Glomerular visceral epithelial cell (primary cell): ENCODE measurements around the gene GRB14.

Experiments used
- DNase-seq: peaks from one replicate; pipeline ENCODE4 v3.0.0-alpha.2; 2016; ENCODE audit errors: extremely low spot score

GRB14 gene

DNA sequence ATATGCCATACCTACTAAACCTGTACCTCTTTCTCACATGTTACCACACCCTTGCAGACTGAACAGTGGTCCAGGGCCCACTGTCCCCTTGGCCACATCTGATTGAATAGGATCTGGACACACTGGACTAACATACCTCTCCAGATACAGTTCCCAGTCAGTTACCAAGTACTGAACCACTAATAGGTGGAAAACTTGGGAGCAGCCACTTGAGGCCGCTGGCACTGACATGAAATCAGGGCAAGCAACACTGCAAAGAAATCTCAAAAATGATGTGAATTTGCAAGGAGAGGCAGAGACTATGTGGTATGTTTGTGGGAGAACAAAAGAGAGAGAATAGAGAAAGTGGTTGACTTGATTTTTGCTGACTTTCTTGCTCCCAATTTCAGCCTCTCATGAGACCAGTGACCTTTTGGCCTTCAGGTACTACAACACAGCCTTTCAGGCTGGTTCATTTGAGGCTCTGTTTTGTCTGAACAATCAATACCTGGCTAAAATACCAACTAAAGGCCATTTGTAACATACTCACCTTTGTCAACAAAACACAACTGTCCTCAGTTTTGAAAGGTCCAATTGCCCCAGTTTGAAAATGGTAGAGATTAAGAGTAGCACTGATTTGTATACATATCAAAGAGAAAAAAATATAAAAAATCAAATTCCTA is 7.8 kb downstream of the GRB14 start:
- no peak for DNase-seq

DNA sequence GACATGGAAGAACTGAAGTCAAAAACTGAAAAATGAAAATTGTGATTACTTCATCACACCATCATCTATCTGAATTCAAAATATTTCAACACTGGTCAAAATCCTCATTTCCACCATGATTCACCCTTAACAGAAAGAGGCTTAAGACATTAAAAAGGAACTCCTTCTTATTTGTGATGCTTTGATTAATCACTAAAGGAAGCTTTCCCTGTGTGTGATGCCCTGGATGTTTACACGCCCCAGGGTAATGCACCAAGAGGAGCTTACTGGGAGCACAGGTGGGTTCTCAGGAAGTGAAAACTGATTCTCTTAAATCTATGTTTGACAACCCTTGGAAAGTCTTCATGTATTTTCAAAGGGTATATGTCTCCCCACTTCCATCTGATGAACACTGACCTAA is 11.5 kb downstream of the GRB14 start:
- no peak for DNase-seq

DNA sequence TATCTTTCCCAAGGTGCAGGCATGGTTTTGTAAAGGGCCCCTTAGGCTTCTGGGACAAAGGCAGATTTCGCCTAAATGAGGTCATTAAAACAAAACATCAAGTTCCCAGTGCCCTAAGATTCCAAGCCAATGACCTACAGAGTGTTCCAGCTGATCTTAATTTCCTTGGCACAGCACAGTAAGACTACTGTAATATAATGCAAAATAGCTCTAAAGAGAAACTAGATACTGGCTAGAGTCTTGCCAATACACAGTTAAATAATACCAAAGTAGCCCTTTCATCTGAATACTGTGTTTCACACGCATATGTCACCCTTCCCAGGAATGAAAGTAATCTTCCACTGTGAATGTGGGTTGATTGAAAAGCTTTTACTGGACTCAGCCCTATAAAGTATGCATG is 14.7 kb downstream of the GRB14 start:
- peak; percentile 36 for DNase-seq

DNA sequence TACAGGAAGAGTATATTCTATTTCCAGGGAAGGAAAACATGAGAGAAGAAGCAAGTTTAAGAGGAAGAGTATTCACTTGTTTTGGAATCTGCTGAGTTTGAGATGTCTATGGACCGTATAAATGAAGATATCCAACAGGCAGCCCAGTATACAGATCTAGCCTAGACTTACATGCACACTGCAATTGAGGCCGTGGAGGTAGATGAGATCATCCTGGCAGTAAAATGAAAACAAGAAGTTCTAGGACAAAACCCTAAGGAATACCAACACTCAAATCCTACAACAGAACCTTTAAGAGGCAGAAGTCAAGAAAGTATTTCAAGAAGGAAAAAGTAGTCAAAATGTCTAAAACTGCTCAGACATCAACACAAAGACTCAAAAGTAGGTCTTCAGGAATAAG is 16.0 kb downstream of the GRB14 start:
- no peak for DNase-seq

DNA sequence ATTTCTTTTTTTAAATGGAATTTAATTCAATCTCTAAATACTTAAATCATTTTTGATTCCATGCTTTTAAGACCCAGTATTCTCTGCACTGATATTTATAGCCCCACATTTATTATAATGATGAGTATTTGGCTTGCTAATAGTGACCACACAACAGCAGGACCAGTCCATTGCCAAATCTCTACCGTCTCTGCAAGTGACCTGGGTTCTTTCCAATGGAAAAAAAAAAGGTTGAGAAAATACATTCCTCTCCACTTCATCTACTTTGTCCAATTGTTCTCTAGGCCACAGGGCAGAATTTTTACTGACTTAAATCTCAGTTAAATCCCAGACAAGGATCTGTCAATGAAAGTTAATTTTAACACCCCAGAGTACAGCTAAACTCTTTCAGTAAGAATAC is 20.5 kb downstream of the GRB14 start:
- no peak for DNase-seq

DNA sequence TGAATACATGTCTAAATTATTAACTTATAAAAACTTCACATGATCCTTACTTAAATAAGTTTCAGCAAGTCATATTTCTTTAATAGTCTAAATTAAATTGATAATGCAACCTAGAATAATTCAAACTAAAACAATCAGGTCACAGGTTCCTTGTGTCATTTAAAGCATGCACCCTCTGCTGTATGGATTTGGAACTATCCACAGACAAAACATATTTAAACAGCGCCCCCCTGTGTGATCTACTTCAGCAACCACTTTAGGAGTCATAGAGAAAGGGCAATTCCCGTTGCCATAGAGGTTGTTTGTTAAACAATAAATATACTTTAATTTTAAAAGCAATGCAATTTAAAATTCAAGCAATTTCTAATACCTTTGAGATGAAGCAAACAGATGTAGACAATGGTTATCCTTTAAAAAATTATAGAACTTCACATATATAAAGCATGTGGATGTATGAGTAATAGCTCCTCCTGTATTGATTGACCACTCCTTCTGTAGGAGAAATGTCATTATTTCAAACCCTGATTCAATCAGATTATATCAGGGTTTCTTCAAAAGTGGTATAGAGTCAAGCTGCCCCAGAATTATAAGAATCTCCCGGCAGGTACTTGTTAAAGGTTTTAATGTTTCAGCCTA is 21.2 kb downstream of the GRB14 start:
- DNase-seq: peak; percentile 78

DNA sequence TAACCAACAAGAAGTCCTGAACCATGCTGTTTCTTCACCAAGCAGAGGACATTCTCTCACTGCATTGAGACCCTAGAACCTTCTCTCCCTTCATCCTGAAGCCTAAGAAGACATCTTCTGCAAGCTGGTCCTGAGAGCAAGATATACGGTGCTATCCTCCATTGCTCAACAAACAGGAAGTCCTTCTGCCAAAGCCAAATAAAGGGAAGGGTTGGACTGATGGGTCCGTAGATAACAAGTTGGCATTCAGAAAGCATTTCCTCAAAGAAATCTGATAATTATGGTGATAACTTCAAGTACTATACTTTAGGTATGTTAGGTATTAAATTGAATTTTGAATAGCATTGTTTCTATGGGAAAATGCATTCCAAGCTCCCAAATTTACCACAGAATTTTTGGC is 23.3 kb downstream of the GRB14 start:
- DNase-seq: no peak

DNA sequence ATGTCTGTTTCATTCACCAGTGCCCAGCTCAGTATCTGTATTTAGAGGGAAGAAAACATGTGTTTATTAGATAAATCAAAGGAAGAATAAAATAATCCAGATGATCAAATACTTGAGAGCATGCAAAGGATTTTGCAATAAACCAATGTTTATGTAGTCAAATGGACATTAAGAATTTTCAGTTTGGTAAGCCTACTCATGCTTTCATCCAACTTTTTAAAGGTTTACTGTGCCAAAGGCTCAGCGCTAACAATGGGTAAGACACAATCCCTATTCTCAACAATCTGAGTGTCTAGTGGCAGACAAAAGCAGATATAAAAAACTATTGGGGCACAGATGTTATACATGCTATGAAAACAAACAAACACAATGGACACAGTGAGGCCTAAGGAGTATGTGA is 26.3 kb downstream of the GRB14 start:
- DNase-seq: no peak

DNA sequence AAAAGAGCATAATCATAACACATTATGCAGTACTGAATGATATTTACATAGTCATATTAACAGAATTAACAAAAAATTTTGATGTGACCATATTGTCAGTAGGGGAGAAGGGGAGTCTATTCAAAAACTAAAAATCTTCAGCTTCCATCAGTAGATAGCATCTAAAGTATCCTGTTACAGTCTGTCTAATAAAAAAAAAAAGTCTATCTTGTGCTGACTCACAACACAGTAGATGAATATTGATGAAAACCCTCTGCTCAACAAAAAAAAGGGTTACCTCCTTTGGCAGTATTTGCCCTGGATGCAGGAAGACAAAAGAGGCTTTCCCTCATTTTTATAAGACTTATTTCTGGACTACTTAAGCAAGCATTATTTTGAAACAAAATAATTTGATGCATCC is 27.3 kb downstream of the GRB14 start:
- DNase-seq: no peak

DNA sequence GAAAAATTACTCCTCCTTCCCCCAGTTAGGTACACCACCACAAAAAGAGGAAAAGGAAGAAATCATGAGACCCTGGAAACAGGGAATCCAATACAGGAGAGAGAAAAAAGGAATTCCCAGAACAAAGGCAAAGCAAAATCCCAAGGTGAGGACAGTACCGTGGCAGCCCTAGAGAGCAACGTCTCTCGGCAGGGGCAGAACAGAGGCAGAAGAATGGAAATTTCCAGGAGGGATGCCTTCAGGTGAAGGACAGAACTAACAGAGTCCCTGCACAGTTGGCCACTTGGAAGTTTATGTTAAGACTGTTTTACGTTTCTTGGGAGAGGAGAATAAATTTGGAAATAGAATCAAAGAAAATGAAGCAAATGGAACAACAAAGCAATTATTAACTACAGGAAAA is 27.7 kb downstream of the GRB14 start:
- DNase-seq: no peak

DNA sequence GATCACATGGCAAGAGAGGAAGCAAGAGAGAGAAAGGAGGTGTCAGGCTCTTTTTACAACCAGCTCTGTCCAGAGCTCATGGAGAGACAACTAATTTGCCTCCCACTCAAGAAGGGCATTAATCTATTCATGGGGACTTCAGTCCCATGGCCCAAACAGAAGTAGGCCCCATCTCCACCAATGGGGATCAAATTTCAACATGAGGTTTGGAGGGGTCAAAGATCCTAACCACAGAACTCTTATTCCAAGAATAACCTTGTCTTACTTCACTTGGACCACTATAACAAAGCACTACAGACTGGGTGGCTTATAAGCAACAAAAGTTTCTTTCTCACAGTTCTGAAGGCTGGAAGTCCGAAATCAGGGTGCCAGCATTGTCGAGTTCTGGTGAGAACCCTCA is 31.8 kb downstream of the GRB14 start:
- peak; percentile 18 for DNase-seq

DNA sequence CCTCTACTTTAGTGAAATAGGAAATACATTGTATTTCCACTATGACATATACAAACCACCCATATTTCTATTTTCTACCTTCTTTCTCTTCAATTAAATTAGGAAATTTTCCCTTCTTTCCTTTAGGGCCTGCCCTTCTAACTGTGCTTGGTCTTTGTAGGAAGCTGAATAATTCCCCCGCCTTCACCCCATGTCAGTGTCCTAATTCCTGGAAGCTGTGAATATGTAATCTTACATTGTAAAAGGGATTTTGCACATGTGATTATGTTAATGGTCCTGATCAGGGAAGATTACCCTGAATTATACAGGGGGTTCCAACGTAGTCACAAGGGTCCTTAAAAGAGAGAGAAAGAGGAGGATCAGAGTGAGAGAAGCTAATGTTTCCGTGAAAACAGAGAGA is 40.2 kb downstream of the GRB14 start:
- no peak for DNase-seq

DNA sequence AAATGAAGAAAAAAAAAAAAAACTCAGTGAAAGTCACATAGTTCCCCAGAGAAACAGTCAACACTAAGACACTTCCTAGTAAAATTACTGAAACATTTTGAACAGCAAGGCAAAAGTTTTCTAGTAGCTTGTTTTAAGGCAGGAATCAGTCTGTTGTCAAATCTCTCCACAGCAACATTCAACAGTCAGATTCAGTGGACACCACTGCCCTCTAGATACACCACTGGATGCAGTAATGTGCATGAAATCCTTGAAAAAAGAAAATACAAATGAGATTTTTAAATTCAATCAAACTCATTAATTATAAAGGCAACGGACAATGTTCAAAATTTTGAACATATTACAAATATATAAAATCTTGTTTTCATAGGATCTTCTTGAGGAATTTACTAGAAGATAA is 46.4 kb downstream of the GRB14 start:
- no peak for DNase-seq

DNA sequence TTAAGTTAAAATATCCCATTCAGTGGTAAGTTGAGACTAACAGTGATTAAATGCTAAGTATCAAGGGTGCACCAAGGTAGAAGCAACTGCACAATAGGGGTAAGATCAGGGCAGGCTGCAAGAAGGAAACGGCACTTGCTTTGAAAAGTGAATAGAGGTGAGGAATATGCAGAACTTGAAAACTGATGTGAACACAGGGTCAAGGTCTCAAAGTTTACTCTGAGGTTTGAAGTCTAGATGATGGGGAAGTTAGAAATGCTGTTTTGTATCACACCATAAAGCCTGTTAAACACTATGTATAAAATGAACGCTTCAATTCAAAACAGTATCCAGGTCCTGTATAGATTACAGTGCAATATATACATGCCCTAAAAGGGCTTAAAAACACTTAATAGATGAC is 50.8 kb downstream of the GRB14 start:
- DNase-seq: no peak

DNA sequence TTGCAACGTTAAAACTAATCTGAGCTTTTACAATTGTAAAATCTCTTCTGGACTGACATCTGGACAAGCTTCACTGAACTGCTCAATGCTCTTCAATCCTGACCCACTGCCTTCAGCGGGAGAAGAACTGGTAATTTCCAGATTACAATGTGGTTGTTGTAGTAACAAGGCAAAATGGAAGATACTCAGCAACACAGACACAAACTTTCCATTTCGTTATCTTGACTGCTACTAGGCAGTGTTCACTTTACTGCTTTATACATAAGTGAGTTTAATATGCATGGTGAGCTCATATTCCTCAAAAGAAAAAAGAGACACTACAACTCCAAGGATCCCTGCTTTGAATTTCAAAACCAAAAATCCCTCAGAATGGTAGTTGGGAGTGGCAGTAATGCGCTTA is 51.9 kb downstream of the GRB14 start:
- no peak for DNase-seq

DNA sequence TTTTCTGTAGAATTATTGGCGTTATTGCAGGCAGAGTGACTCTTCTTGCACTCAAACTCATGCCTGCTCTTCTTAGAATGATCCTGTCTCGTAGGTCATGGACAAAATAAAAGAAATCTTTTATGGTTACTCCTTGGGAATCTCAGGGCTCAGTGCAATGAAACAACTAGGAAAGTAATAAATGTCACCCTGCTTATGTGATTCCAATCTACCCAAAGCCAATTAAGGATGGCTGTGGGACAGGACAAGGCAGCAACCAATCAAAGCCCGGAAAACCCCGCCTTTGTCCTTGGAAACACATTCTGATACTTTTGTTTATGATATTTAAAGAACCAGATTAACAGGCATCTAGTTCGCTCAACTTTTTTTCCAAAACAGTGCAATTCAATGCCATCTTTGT is 53.0 kb downstream of the GRB14 start:
- DNase-seq: no peak

DNA sequence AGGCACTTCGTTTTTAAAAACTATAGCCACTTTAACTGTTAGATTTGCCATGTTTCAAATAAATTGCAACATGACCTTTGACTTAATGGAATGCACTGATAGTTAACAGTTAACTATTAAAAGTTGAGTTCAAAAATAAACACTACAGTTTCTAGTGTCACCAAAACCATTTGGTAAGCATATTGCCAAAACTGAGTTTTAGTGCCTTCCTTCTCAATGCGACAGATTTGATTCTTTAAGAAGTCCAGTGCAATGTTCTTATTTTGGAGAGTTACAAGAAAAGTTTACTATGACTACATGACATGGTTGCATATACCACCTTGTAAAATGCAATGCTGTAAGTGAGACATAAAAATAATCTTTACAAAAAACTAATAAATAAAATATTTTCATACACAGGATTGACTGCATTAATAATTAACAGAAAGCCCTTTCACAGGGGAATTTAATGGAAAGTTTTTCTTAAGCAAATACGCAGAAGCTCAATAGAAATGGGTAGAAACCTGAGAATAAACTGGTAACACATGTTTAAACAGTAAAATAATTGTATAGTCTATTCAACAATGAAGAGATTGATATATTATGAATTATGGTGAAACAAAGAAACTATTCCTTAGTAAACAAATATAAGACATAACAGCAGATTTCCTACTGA is 53.8 kb downstream of the GRB14 start:
- DNase-seq: no peak

DNA sequence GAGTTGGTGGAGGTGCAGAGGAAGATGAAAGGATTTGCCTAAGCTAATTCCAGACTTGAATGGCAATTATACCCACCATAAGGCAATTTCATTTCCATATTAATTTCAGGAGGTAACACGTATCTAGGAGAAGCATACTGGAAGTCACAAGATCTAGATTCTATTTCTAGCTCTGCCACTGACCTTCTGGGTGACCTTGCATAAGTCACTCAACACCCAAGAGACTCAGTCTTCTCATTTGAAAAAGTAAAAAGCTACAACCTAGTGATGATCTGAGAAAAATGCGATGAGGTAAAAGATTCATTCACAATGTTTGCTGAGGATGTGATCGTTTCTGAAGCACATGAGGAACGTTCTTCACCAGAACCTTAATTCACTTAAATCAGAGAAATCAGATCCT is 55.9 kb downstream of the GRB14 start:
- DNase-seq: no peak

DNA sequence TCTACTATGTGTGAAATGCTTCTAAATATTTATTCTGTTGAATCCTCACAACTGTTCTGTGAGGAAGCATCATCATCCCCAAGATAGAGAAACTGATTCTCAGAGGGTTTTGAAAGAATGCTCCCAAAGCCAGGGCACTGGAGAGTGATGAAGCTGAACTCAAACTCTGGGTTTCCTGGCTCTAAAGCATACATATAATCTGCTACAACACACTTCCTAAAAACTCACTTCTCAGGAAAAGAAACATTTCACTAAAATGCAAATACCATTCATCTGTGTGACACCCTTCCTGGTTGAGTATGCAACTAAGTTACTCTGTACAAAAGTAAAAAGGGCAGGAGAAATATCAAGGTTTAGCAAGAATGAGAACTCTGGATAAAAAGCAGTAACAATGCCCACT is 58.6 kb downstream of the GRB14 start:
- DNase-seq: no peak

DNA sequence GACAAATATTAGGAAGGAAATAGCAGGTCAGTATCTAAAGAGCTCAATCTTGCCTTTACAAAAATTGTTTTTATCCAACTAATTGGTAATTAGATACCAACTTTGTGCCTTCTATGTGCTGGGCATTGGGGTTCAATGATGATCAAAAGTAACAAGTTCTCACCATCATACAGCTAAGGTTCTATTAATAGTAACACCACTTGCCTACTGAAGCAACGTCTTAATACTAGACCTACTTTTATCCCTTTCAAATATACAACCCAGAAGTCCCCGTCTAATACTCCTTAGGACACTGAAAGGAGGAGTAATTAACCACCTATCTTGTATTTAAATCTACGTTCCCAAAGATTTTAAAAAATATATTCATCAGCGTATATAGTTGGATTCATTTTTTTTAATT is 59.3 kb downstream of the GRB14 start:
- DNase-seq: no peak

DNA sequence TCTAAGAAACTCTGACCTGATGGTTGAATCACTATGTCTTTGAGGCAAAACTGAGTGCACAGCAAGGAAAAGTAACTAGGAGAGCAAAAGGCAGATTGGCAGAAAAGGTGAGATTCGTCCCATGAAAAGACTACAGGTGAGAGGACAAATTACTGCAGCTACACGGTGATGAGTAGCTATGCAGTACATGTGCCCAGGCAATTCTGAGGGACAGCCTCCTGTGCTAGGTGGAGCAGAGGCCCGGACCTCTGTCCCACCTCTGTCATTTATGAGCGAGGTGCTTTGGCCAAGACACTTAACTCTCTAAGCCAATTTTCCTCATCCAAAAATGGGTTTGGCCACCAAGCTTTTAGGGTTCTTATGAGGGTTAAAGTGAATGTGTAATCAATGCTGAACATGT is 59.9 kb downstream of the GRB14 start:
- no peak for DNase-seq

DNA sequence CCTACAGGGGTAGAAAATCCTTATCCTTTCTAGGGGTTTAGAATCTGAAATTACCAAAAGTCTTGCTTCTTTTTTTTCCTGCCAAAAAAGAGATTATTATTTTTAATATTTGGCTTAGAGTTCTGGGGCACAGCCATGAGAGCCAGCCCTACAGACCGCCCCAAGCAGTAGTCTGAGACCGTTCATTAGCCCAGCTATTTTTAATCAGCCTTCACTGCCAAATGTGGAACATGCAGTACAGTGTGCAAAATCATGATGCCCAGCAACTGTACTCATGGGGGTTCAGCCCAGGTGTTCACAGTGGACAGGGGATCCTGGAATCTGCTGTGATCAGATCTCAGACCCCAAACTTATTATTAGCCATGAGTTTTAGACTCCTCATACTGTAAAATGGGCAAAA is 60.4 kb downstream of the GRB14 start:
- DNase-seq: no peak

DNA sequence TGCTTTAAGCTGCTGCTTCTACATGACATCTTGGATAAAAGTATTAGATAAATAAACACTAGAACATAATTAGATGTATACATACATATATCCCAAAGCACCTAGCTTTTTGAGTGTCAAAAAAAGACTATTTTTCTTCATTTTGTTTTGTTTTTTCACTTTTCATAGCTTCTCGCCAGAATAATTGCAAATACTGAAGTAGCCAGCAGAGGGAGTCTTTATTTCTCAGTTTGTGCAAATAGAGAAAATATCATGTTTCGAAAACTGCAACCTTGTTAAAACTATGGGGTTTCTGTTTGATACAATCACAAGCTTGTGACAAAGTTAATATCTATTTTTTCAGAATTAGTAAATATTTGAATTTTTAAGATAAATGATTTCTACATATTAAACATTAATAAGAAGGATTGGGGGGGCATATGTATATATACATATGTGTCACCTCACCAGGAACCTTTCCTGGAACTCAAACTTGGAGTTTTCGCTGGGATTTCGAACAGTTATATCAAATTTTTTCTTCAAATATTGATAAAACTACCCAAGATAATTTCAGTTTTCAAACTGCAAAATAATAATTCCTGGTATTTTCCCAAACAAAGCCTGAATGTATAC is 61.0 kb downstream of the GRB14 start:
- peak; percentile 46 for DNase-seq
